Measurements from ENCODE around the gene LYG1.

- TF ChIP-seq CTCF (IDR thresholded peaks at IDR 0.05) (peak; percentile 56 to 83 (median 79)), POLR2A (IDR thresholded peaks at IDR 0.05) (peak; percentile 31 to 55)
These were observed 36.4 kb upstream of the LYG1 start, which contains the start of gene EIF5B for GRCh38 chr2:99337113-99338028.

All from uterus (tissue), 2 donors.